Astrocyte of the spinal cord (primary cell): ENCODE data around the gene CORO2B.

Experiments used
- DNase-seq: peaks from one replicate; pipeline ENCODE4 v3.0.0; 2011; ENCODE audit warnings: low read depth, low spot score
- H3K4me3 ChIP-seq: 2 replicates; pipeline ENCODE4 v1.5.1; 2011; ENCODE audit warnings: low read depth, mild to moderate bottlenecking, low read length, moderate library complexity
- in situ Hi-C: cut with HindIII; loops from 2 replicates; pipeline ENCODE4 v1.10.0; 2017; ENCODE audit warnings: low sequenced_read_pairs
- TF ChIP-seq, protein P1 (sequence below): IDR thresholded peaks from 2 replicates; pipeline ENCODE4 v1.5.1; 2012; ENCODE audit warnings: low read depth, mild to moderate bottlenecking, low read length, inconsistent platforms

CORO2B gene

DNA sequence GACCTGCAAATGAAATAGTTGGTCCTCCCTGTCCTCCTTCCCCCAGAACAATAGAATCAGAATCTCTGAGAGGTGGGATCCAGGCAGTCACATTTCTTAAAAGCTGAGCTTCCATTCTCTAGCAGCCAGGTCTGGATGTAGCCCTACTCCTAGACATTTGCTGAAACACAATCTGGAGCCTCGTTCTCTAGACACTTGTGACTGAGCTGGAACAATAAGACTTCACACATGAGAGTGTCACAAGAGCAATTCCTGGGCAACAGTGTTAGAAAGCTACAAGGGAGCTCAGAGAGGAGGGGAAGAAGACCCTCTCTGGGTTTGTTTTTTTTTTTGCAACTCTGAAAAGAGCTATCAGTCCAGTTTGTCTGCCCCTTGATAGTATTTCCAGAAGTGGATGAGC, 14.5 kb downstream of the CORO2B start:
- no peak for DNase-seq
- TF ChIP-seq, protein P1, sequence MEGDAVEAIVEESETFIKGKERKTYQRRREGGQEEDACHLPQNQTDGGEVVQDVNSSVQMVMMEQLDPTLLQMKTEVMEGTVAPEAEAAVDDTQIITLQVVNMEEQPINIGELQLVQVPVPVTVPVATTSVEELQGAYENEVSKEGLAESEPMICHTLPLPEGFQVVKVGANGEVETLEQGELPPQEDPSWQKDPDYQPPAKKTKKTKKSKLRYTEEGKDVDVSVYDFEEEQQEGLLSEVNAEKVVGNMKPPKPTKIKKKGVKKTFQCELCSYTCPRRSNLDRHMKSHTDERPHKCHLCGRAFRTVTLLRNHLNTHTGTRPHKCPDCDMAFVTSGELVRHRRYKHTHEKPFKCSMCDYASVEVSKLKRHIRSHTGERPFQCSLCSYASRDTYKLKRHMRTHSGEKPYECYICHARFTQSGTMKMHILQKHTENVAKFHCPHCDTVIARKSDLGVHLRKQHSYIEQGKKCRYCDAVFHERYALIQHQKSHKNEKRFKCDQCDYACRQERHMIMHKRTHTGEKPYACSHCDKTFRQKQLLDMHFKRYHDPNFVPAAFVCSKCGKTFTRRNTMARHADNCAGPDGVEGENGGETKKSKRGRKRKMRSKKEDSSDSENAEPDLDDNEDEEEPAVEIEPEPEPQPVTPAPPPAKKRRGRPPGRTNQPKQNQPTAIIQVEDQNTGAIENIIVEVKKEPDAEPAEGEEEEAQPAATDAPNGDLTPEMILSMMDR: no peak
- H3K4me3 ChIP-seq: no peak overlapping the region
- in situ Hi-C loops: no loop called here

DNA sequence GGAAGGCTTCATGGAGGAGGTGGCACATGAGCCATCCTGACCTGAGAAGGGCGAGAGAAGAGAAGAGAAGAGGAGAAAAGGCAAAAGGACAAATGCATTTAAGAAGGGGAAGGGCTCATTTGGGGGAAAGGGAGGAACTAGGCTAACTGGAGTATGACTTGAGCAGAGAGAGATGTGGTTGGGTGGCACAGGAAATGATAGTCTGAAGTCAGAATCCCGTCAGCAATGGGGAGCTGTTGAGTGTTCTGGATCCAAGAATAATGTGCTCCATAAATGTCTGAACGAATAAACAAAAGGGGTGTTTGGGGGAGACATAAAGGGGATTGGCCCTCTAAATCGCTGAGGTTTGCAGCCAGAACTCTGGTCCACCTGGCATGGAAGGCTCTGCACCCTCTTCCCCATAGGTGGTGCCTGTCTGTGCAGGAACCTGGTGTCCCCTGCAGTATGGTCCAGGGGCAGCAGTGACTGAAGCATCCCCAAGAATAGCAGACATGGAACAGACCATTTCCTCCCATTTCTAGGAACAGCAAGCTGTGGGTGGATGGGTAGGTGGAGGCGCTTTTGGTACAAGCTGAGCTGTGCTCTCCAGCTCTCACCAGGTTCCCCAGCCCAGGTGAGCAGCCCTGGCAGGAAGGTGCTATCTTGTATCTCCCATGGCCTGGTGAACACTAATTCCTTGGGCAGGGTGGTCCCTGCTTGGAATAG, 15.2 kb downstream of the CORO2B start:
- in situ Hi-C loops: no loop called here
- H3K4me3 ChIP-seq: no peak overlapping the region
- TF ChIP-seq, protein P1: no peak
- no peak for DNase-seq

DNA sequence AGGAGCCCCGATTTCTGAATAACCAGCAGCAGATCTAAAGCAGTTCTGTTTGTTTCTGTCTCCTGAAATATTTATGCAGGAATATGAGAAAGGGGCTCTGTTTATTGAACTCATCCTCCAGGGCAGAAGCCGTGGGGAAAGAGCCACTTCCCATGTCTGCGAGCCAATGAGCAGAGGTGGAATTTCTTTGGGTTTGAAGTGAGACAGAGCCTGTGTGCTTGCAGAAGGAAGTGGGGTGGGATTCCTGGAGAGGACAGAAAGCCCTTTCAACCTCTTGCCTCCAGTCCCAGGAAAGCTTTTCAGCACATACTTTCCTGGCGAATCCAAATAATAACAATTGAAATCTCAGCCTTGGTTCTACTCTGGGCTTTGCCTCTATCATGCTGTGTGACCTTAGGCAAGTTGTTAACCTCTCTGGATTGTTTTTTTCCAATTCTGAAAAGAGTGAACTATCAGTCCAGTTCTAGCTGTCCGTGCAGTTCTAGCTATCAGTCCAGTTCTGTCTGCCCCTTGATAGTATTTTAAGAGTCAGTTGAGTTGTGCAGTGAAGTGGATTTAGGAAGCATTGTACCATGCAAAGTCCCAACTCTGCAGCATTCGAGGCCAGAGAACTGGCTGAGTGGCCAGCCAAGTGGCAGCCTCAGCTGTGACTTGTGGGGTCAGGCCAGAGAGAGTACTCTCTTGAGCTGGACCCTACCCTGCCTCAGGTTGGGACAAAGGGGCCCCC, 15.9 kb downstream of the CORO2B start:
- TF ChIP-seq, protein P1: no peak
- DNase-seq: no peak
- in situ Hi-C loops: no loop called here
- no peak overlapping the region for H3K4me3 ChIP-seq

DNA sequence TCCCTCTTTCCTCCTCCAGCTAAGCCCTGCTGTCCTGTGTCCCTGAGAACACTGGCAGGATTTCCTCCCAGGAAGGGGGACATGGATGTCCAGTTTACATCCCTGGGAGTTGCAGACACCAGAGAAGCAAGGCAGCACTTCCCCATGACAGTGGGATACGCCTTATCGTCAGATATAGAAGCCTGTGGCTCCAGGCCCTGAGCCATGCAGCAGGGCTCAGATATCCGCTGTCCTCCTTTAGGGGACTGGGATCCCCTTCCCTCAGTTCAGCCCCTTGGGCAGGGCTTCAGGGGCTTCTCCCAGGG, 16.4 kb downstream of the CORO2B start:
- no peak for DNase-seq
- in situ Hi-C loops: no loop called here
- TF ChIP-seq, protein P1: no peak
- no peak overlapping the region for H3K4me3 ChIP-seq

DNA sequence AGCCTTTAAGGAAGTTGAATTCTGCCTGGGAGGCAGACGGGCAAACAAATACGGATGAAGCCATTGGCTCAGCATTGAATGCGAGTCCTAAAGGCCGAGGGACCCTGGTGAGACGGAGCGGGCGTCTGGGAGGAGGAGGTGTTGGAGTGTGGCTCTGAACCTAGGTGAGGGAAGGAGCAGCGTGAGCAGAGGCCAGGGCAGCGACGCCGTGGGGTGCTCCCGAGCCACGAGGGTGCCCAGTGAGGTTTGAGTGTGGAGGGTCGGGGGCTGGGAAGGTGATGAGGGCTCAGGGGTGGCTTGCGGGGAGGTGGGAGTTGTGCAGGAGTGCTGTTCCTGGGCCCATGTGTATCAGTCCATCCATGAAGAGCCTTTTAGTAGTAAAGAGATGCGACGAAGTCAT, 17.0 kb downstream of the CORO2B start:
- in situ Hi-C loops: no loop called here

DNA sequence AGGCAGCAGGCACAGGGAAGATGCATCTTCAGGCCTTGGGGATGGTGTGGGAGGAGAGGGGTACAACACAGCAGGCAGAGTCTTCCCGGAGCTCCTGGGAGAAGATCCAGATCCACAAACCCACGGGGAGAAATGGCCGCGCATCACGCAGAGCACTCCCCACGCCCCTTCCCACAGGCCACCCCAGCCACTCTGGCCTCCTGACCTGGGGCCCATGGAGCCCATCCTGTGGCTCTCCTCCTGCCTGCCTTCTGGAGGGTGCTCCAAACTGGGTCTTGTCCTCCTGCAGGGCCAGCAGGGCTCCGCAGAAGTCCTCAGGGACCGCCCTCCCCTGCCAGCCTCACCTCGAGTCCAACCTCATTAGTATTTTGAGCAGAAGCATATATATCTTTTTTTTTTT, 17.9 kb downstream of the CORO2B start:
- no peak for DNase-seq
- in situ Hi-C loops: no loop called here
- no peak overlapping the region for H3K4me3 ChIP-seq
- TF ChIP-seq, protein P1: no peak

More for the DNA sequence above, 17.0 kb downstream of the CORO2B start:
- TF ChIP-seq, protein P1: no peak
- no peak for DNase-seq
- H3K4me3 ChIP-seq: no peak overlapping the region
